Activated T-cell treated with anti-CD3 and anti-CD28 coated beads for 48 hours (primary cell): ENCODE data around the gene CTXN1.
"Not testable (repeated sequence)": the region's sequence is repeated elsewhere in the genome, so short reads cannot be mapped to it uniquely, and the experiment has no call there.

ENCODE experiments used
- DNase-seq: peaks from one replicate; pipeline ENCODE4 v3.0.0-alpha.2; 2020; ENCODE audit warnings: low read depth

CTXN1 gene

DNA sequence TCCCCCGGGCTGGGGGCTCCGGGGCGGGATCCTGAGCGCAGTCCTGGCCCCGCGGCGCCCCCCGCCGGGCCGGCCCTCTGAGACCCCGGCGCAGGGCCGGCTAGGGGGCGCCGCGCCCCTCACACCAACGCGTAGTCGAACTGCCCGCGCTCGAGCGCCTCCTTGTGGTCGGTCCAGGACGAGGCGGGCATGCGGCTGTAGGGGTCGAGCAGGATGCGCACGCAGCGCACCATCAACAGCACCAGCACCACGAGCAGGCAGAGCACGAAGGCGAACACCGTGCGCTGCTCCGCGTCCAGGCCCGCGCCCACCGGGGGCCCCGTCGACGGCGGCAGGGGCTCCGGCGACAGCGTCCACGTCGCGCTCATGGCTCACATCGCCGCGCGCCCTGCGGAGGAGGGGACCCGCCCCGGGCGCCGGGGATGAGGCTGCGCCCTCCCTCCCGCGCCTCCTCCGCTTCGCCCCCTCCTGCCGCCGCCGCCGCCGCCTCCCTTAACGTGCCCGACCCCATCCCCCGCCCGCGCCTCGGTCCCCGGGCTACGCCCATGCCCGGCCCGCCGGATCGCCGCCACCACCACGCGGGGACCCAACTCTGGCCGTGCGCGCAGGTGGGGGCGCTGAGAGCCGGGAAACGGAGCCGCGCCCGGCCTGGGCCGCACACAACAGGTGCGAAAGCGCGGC lies 624 bp downstream of the CTXN1 start:
- DNase-seq = peak; percentile 81

GRCh38 chr19:7924651-7925170 lies 1.2 kb downstream of the CTXN1 start:
- DNase-seq = no peak

DNA sequence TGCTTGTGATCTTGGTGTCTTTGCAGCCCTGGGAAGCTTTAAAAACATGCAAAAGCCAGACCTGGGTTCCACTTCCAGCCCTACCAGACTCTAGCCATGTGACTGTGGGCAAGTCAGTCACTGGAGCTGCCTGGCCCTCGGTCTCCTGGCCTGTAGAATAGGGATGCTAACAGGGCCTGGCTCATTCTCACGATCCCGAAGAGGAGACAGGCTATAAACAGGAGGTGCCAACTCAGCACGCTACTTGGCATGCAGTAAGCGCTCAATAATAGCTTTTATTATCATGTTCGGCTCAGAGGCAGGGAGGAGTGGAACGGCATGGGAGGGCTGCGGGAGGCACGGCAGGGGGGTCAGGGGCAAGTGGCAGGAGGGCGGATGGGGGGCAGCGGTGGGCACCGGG lies 1.7 kb downstream of the CTXN1 start:
- no peak for DNase-seq

GRCh38 chr19:7923295-7924191 lies 2.4 kb downstream of the CTXN1 start:
- no peak for DNase-seq

- no peak for DNase-seq
Measured at GRCh38 chr19:7922836-7923195, 3.1 kb downstream of the CTXN1 start.

- no peak for DNase-seq
Measured at GRCh38 chr19:7921967-7922835, 3.7 kb downstream of the CTXN1 start.

- DNase-seq = no peak
Measured at GRCh38 chr19:7921302-7921966, 4.5 kb downstream of the CTXN1 start.

DNA sequence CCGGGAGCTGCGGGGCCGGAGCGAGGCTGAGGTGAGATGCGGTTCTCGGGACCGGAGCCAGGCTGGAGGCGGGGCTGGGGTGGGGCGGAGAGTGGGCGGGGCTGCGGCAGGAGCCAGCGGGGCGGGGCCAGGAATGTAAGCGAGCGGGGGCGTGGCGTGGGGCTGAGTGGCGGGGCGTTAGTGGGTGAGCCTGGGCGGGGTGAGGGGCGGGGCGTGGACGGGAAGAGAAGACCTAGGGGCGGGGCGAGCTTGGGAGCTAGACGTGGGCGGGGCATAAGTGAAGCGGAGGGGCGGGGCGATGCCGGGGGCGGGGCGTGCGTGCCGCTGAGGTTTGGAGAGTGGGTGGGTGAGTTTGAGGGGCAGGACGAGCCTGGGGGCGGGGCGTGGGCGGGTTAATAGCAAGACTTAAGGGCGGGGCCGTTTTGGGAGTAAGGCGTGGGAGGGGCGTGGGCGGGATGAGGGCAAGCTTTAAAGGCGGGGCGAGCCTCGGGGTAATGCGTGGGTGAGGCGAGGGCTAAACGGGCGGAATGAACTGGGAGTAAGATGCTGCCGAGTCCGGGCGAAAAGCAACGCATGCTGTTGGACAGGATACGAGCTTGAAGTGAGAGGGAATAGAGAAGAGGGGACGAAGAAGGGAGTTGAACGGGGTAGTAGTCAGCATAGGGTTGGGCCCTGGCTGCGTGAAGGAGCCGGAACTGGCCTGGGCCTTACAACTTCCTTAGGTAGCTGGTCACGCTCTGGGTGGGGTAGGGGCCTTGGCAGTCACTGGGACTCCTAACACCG lies 5.2 kb downstream of the CTXN1 start:
- DNase-seq = peak; percentile 97

- DNase-seq = peak; percentile 96
Measured at GRCh38 chr19:7919610-7920518, 6.1 kb downstream of the CTXN1 start, which contains the start of gene SNAPC2. Gene SNAPC2, plus strand, starts transcription at chr19:7920338. Its CDS starts 29 bp downstream, at chr19:7920367.

GRCh38 chr19:7918615-7919421 lies 7.1 kb downstream of the CTXN1 start:
- DNase-seq = no peak

DNA sequence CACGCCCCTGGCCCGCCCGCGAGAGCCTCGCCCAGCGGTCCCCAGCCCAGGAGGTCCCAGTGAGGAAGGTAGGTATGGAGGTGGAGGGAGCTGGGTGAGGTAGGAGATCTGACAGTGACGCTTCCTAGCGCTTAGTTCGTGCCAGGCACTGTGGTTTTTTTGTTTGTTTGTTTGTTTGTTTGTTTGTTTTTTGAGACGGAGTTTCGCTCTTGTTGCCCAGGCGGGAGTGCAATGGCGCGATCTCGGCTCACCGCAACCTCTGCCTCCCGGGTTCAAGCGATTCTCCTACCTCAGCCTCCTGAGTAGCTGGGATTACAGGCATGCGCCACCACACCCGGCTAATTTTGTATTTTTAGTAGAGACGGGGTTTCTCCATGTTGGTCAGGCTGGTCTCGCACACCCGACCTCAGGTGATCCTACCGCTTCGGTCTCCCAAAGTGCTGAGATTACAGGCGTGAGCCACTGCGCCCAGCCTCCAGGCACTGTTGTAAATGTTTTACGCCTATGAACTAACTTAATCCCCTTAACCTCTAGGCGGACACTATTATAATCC lies 7.8 kb downstream of the CTXN1 start:
- DNase-seq = not testable (repeated sequence)

- peak; percentile 67 for DNase-seq
Measured at GRCh38 chr19:7917267-7918061, 8.5 kb downstream of the CTXN1 start.

DNA sequence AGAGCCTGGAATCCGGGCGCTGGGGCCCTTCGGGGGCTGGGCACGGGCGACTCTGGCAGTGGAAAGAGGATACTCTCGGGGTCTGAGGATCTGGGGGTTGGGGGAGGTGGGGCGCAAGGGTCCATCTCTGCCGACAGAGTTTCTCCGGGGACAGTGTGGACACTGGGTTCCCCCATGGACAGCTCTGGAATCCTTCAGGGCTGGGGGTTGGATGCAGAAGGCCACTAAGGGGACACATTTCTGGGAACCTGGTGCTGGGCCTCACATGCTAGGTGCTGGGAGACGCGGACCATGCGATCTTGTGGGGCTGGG lies 9.0 kb downstream of the CTXN1 start:
- no peak for DNase-seq

GRCh38 chr19:7916103-7916954 lies 9.6 kb downstream of the CTXN1 start:
- peak; percentile 63 for DNase-seq

GRCh38 chr19:7915250-7916102 lies 10.5 kb downstream of the CTXN1 start:
- DNase-seq = no peak

DNA sequence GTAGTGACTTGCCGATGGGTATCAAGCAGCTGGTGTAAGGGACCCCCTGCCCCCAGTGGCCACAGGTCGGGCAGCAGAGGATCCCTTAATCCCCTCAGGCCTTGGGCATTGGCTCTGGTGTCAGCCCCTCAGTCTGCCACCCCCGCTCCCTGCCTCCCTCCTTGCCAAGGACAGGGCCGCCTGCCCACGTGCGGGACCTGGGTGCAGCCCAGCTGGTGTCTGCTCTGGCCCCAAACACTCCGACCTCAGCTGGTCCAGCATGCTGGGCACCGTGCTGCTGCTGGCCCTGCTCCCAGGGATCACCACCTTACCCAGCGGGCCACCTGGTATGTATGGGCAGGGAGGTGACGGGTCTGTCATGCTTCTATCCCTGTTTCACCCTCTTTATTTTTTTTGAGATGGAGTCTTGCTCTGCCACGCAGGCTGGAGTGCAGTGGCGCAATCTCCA lies 11.3 kb downstream of the CTXN1 start, which contains the start of gene TGFBR3L:
TSS of gene TGFBR3L (plus strand) at position 233 of the 448 bp plus-strand sequence.
- DNase-seq = no peak
